Measurements from ENCODE around the gene SIGLEC1. TPM values are rescaled to one million over a fixed set of nuclear protein-coding genes. Genes with fewer than 3 reads are reported as not detected.

Gene SIGLEC1
- total and polyA plus RNA-seq, 2 of the 4 experiments (the other 2 are of a cell fraction): not detected

DNA sequence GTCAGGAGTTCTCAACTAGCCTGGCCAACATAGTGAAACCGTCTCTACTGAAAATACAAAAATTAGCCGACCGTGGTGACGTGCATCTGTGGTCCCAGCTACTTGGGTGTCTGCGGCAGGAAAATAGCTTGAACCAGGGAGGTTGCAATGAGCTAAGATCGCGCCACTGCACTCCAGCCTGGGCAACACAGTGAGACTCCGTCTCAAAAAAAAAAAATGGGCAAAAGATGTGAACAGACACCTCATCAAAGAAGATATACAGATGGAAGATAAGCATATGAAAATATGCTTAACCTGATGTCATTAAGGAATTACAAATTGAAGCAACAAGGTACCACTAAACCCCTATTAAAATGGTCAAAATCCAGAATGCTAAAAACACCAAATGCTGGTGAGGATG is 10.9 kb upstream of the SIGLEC1 start:
- dilution Hi-C loops (cut with HindIII; ENCODE audit: low sequenced_read_pairs, unreplicated experiment): no loop called here
- Histone ChIP-seq H2BK15ac (ENCODE audit: low read depth, low read length) (no peak overlapping the region), H3K14ac (replicated peaks; ENCODE audit: low read depth, low read length) (no peak overlapping the region), H4K8ac (ENCODE audit: low read depth in 2 of 2, low read length in 2 of 2) (no peak overlapping the region), H3K4me2 (ENCODE audit: low read depth, low read length) (no peak overlapping the region), H2BK20ac (ENCODE audit: low read depth, low read length) (no peak overlapping the region), H3K9me1 (ENCODE audit: insufficient read depth, low read length) (no peaks in the 10 kb centered on the region; the same call in 1 of the 2 replicates), H3K56ac (ENCODE audit: extremely low read depth, insufficient read depth, low read length) (no peak overlapping the region), H2AFZ (replicated peaks; ENCODE audit: low read length, poor library complexity) (no peak overlapping the region), H3K4me3 (ENCODE audit: insufficient read depth, low read depth, low read length) (no peak overlapping the region), H3K27ac (ENCODE audit: insufficient read depth, low read length) (no peak overlapping the region), H2AK9ac (replicated peaks; ENCODE audit: low read depth, low read length, poor library complexity) (no peak overlapping the region), H2BK5ac (ENCODE audit: low read depth, low read length, poor library complexity, severe bottlenecking) (no peak overlapping the region), H3K36me3 (ENCODE audit: control insufficient read depth, insufficient read depth, low read length) (no peaks in the 10 kb centered on the region), H3K9me3 (ENCODE audit: control insufficient read depth, insufficient read depth, low read length) (no peaks in the 10 kb centered on the region), H2BK120ac (ENCODE audit: low read depth, low read length) (no peak overlapping the region), H4K5ac (ENCODE audit: low read depth, low read length) (no peak overlapping the region), H3K9ac (ENCODE audit: low read depth, low read length) (no peak overlapping the region), H3K18ac (ENCODE audit: low read depth, low read length) (no peak overlapping the region), H3K79me1 (ENCODE audit: low read depth in 1 of 2, low read length in 2 of 2) (no peaks in the 10 kb centered on the region), H4K91ac (ENCODE audit: insufficient read depth, low read depth, low read length) (no peak overlapping the region), H3K23ac (ENCODE audit: low read depth, low read length) (no peak overlapping the region), H3K4ac (ENCODE audit: low read depth, low read length) (no peak overlapping the region), H3K4me1 (ENCODE audit: control insufficient read depth, insufficient read depth, low read length) (no peaks in the 10 kb centered on the region), H4K20me1 (ENCODE audit: insufficient read depth, low read length) (no peaks in the 10 kb centered on the region), H3K27me3 (ENCODE audit: control insufficient read depth, insufficient read depth, low read length) (peaks cover 27% of the 10 kb centered on the region), H2AK5ac (ENCODE audit: low read depth, low read length) (no peak overlapping the region)
- 88% methylated on average over 5 of the region's 8 CpGs; no CpG with 5 or more reads in 1 of the 2 experiments for WGBS, 2 experiments (ENCODE audit: extremely low coverage in 2 of 2, insufficient read length in 1 of 2)
- ATAC-seq (ENCODE audit: low read depth) (no peak), DNase-seq (no peak)
- no peak for TF ChIP-seq RAD21 (IDR thresholded peaks at IDR 0.05; ENCODE audit: low read length)
- no peak for TF ChIP-seq CEBPB (IDR thresholded peaks at IDR 0.05; ENCODE audit: low read depth, low read length)
- no peak for TF ChIP-seq CHD1 (IDR thresholded peaks at IDR 0.05; ENCODE audit: low read depth, low read length)
- no peak for TF ChIP-seq FOS (IDR thresholded peaks at IDR 0.05; ENCODE audit: low read depth, low read length)
- TF ChIP-seq, protein P1, sequence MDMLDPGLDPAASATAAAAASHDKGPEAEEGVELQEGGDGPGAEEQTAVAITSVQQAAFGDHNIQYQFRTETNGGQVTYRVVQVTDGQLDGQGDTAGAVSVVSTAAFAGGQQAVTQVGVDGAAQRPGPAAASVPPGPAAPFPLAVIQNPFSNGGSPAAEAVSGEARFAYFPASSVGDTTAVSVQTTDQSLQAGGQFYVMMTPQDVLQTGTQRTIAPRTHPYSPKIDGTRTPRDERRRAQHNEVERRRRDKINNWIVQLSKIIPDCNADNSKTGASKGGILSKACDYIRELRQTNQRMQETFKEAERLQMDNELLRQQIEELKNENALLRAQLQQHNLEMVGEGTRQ (IDR thresholded peaks at IDR 0.05; ENCODE audit: low read depth, low read length): no peak
- TF ChIP-seq RCOR1 (IDR thresholded peaks at IDR 0.05; ENCODE audit: insufficient replicate concordance, low read length): no peak
- TF ChIP-seq NFE2L2 (IDR thresholded peaks at IDR 0.05; ENCODE audit: low read depth, low read length): no peak
- no peak for TF ChIP-seq RFX5 (IDR thresholded peaks at IDR 0.05; ENCODE audit: low read depth, low read length)
- CTCF ChIA-PET: no interaction called here
- POLR2A ChIA-PET (ENCODE audit: unreplicated experiment): no interaction called here
- in situ Hi-C loops (cut with MboI; ENCODE audit: low sequenced_read_pairs): no loop called here
- intact Hi-C loops (cut with micrococcal nuclease): no loop called here
- no TSS peak for BruUV-seq (replicated peaks)

All from IMR-90 (cell line).